DND-41 (cell line): ENCODE measurements around the gene GAGE10.

Experiments used
- EZH2 ChIP-seq: IDR thresholded peaks from 3 replicates; pipeline ENCODE4 v1.6.1; 2012; ENCODE audit warnings: borderline replicate concordance, low read depth, mild to moderate bottlenecking, moderate library complexity, low read length, inconsistent platforms; ENCODE audit not compliant: severe bottlenecking
- TF ChIP-seq, protein P1 (sequence below): IDR thresholded peaks from 2 replicates; pipeline ENCODE4 v1.5.1; 2012; ENCODE audit warnings: borderline replicate concordance, low read length, moderate library complexity, mild to moderate bottlenecking; ENCODE audit not compliant: poor library complexity, severe bottlenecking; ENCODE audit errors: extremely low read depth

DNA sequence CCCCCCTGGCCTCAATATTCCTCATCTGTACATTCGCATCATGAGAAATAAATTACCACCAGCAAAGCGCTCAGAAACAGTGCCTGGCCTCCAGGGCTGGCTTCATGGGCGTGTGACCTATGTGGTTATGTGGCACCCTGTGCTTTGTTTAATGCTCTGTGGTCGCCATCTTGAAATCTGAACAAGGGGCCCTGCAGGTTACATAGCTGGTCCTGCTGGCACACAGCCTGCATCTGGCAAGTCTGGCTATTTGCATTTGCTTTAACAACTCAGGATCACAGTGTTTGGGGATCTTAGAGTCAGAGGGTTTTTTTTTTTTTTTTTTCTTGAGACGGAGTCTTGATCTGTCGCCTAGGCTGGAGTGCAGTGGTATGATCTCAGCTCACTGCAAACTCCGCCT lies 48.8 kb upstream of the GAGE10 start:
- TF ChIP-seq, protein P1, sequence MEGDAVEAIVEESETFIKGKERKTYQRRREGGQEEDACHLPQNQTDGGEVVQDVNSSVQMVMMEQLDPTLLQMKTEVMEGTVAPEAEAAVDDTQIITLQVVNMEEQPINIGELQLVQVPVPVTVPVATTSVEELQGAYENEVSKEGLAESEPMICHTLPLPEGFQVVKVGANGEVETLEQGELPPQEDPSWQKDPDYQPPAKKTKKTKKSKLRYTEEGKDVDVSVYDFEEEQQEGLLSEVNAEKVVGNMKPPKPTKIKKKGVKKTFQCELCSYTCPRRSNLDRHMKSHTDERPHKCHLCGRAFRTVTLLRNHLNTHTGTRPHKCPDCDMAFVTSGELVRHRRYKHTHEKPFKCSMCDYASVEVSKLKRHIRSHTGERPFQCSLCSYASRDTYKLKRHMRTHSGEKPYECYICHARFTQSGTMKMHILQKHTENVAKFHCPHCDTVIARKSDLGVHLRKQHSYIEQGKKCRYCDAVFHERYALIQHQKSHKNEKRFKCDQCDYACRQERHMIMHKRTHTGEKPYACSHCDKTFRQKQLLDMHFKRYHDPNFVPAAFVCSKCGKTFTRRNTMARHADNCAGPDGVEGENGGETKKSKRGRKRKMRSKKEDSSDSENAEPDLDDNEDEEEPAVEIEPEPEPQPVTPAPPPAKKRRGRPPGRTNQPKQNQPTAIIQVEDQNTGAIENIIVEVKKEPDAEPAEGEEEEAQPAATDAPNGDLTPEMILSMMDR = no peak
- TF ChIP-seq EZH2 = no peak
